IPS DF 6.9 (cell line): ENCODE measurements around the gene WDFY4.

Experiments used
- DNase-seq: peaks from one replicate; pipeline ENCODE4 v3.0.0-alpha.2; 2013; ENCODE audit warnings: low read depth, low spot score
- H3K27ac ChIP-seq: one replicate; pipeline ENCODE4 v1.5.1; 2013; ENCODE audit warnings: low read length, control low read depth
- H3K27me3 ChIP-seq: 2 replicates; pipeline ENCODE4 v1.6.1; 2013; ENCODE audit warnings: mild to moderate bottlenecking, low read length; ENCODE audit not compliant: control insufficient read depth, insufficient read depth
- H3K36me3 ChIP-seq: 2 replicates; pipeline ENCODE4 v1.6.1; 2013; ENCODE audit warnings: low read length; ENCODE audit not compliant: control insufficient read depth, insufficient read depth
- H3K4me1 ChIP-seq: 2 replicates; pipeline ENCODE4 v1.6.1; 2013; ENCODE audit warnings: low read length; ENCODE audit not compliant: control insufficient read depth, insufficient read depth
- H3K4me3 ChIP-seq: 2 replicates; pipeline ENCODE4 v1.5.1; 2013; ENCODE audit warnings: mild to moderate bottlenecking, low read length
- H3K9me3 ChIP-seq: 2 replicates; pipeline ENCODE4 v1.6.1; 2013; ENCODE audit warnings: low read length, inconsistent platforms; ENCODE audit not compliant: control insufficient read depth, insufficient read depth
- WGBS: extraction: QIAGEN DNeasy Blood & Tissue Kit; methylation state at CpG from one replicate; pipeline ENCODE4 v1.1.7; 2013; ENCODE audit warnings: mixed read lengths, missing lambda C conversion rate; ENCODE audit not compliant: insufficient read length, insufficient coverage; 5-methylcytosine and 5-hydroxymethylcytosine counted together

The WDFY4 gene

DNA sequence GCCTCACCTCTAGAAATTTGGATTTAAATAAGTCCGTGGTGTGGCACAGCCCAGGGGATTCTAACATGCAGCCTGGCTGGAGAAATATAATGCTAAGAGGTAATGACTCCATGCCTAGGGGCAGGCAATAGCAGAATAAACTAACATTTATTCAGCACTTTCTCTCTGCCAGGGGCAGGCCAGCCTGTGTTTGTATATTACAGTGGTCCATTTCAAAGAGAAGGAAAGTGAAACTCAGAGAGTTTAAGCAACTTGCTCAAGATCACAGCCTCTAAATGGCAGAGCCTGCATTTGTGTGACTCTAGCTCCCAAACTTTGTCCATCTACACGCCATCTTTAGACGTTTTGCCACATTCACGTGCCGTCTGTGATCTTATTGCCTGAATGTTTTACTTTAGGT, 261.7 kb downstream of the WDFY4 start:
- Histone ChIP-seq H3K4me3 (no peak overlapping the region), H3K4me1 (no peaks in the 10 kb centered on the region), H3K36me3 (no peaks in the 10 kb centered on the region), H3K9me3 (no peaks in the 10 kb centered on the region), H3K27ac (no peak overlapping the region), H3K27me3 (no peaks in the 10 kb centered on the region)
- DNase-seq, result no peak
- no CpG with 5 or more reads among the region's 5 CpGs for WGBS

DNA sequence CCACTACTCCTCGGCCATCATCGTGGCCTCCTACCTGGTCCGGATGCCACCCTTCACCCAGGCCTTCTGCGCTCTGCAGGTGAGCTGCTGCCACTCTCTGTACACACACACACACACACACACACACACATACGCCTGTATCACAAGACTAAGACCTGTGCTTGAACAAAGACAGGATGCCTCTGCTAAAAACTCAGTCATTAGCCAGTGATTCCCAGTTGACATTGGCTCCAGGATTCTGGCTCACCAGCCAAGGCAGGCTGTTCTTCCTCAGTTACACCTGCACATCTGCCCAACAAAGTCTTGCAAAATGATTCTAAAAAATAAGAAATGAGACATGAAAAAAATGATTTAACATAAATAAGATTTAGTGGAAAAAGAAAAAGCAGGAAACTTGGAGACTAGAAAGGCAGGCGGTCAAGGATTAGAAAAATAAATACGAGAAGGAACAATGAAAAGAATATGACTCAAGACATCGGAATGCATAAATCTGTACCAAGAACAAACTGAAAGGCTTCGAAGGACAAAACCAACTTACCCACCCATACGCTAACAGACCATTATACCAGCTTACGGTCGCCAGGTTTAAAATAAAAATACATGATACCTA, 262.3 kb downstream of the WDFY4 start:
- Histone ChIP-seq H3K27me3 (no peaks in the 10 kb centered on the region), H3K4me3 (no peak overlapping the region), H3K9me3 (no peaks in the 10 kb centered on the region), H3K36me3 (no peaks in the 10 kb centered on the region), H3K27ac (no peak overlapping the region), H3K4me1 (no peaks in the 10 kb centered on the region)
- no peak for DNase-seq
- no CpG with 5 or more reads among the region's 12 CpGs for WGBS

DNA sequence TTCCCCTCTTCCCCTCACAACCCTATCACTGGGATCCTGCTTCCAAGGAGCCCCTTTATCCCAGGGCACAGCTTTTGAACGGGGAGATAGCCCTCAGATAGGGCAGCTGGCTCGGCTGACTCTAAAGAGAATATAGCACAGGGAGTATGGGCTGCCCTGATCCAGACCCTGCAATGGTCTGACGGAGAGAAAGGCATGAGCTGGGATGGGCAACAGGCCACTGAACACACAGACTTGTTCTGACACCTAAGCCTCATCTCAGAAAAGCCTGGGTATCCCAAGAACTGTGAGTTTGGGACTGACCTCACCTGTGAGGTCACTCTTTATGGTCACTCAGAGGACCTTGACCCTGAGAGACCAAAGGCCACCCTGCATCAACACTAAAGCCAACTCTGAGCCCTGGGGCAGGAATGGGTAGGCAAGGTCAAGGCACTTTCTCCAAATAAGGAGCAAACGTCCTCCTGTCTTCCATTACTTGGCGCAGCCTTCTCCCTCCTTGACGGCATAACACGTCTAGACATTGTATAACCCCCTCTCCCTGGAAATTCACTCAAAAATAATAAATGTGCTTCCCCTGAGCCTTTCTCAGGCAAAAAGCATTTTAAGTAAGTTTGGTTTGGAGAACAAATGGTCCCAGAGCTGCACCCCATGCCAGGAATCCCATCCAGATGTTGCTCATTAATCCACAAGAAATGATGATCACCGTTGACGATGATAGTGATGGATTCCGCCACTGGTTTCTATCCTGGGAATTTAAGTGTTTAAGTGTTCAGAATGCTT, 263.2 kb downstream of the WDFY4 start:
- WGBS, result no CpG with 5 or more reads among the region's 10 CpGs
- no peak overlapping the region for H3K27ac ChIP-seq
- no peak for DNase-seq
- no peaks in the 10 kb centered on the region for H3K27me3 ChIP-seq
- no peaks in the 10 kb centered on the region for H3K4me1 ChIP-seq
- no peaks in the 10 kb centered on the region for H3K9me3 ChIP-seq
- no peak overlapping the region for H3K4me3 ChIP-seq
- H3K36me3 ChIP-seq, result no peaks in the 10 kb centered on the region

DNA sequence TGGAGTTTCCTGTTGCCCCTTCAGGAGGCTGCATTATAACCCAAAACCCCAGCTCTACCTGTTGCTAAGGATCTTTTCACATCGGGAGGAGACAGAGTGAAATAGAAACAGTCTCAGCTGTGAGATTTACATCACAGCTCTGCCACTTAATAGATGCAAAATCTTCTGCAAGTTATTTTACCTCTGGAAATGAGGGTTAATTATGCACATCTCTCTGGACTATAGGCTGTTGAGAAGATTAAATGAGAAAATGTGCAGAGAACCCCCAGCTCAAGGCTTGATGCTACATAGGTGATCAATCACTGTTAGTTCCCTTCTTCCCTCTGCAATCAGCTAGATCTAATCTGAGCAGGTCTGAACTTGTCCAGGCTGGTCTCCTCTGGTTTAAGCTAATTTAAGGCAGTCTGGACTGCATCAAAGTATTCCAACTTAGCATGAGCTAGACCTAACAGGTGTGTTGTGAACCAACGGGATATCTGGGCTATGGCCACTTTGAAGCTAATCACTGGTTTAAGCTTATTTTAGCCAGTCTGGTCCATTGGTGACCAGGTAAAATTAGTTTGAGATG, 263.9 kb downstream of the WDFY4 start:
- Histone ChIP-seq H3K27ac (no peak overlapping the region), H3K36me3 (no peaks in the 10 kb centered on the region), H3K4me1 (no peaks in the 10 kb centered on the region), H3K9me3 (no peaks in the 10 kb centered on the region), H3K27me3 (no peaks in the 10 kb centered on the region), H3K4me3 (no peak overlapping the region)
- DNase-seq, result no peak
- no CpG with 5 or more reads among the region's 2 CpGs for WGBS

DNA sequence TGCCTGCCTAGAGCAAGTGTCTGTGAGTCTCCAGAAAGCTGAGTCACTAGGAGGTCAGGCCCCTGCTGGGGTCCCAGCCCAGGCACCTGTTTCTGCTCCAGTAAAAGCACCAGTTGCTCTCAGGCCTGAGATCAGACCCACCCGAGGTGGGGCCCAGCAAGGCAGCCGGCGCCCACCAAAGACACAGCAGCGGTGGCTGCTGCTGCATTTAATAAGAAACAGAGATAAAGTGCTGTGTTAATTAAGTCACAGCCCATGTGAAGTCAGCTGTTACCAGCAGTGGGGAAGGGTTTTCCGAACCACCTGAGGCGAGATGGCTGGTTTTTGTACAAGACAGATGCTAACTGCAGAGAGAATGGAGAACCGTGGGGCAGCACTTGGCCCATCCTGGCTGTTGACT, 267.0 kb downstream of the WDFY4 start:
- H3K27ac ChIP-seq, result no peak overlapping the region
- no peaks in the 10 kb centered on the region for H3K9me3 ChIP-seq
- WGBS, result no CpG with 5 or more reads among the region's 7 CpGs
- H3K36me3 ChIP-seq, result no peaks in the 10 kb centered on the region
- H3K4me3 ChIP-seq, result no peak overlapping the region
- no peaks in the 10 kb centered on the region for H3K27me3 ChIP-seq
- no peaks in the 10 kb centered on the region for H3K4me1 ChIP-seq
- no peak for DNase-seq

DNA sequence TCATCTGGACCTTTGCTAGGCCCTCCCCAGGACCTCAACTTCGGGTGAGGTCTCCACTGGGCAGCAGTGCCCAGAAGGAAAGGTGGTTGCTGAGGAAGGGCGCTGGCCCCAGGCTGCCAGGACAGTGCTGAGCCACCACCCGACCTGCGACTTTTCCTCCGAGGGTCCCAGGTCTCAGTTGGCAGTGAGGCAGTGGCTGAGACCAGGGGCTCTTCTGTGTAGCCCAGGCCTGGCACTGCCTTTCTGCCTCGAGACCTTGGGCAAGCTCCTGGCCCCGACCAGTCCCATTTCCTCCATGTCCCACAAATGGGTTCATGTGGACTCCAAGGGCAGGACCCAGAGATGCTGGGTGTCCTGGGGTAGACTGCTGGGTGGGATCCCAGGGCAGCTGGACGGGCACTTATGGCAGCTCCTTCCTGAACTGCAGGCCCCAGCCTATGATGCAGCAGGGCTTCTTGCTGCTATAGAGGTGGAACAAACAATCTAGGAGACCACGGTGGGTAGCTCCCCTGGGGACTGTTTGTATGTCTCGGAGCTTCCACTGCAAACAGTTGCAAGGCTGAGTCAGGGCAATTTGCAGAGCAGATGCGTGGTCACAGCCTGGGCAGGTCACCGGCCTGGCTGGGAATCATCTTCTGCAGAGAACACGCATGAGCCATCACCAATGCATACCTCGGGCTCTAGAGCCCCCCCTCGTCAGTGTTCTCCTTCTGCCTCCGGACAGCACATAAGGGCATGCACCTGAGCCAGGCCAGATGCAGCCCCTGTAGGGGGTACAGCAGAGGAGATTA, 272.9 kb downstream of the WDFY4 start:
- no peaks in the 10 kb centered on the region for H3K27me3 ChIP-seq
- H3K27ac ChIP-seq, result no peak overlapping the region
- no CpG with 5 or more reads among the region's 16 CpGs for WGBS
- H3K4me1 ChIP-seq, result no peaks in the 10 kb centered on the region
- H3K9me3 ChIP-seq, result no peaks in the 10 kb centered on the region
- H3K36me3 ChIP-seq, result no peaks in the 10 kb centered on the region
- no peak for DNase-seq
- no peak overlapping the region for H3K4me3 ChIP-seq

DNA sequence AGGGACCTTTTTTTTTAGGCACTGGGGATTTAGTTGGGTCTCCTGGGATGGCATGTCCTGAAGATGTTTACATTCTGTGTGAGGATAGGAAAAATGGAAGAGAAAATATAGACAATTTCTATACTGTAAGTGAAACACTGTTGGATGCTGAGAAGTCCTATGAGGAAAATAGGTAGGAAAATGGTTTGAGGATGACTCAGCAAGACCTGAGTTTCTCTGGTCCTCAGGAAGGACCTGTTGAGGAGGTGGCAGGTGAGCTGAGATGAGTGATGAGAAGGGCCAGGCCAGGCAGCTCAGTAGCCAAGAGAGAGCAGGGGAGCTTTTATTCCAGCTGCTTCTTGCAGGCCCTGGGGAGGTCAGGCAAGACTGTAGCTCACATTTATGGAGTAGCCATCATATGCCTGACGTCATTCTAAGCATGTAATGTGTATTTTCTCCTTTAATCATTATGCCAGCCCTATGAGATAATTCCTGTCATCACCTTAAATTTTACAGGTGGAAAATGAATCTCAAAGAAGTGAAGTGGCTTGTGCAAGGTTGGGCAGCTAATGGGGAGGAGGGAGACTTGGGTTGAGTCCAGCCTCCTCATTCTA, 274.0 kb downstream of the WDFY4 start:
- no peaks in the 10 kb centered on the region for H3K36me3 ChIP-seq
- no peak overlapping the region for H3K27ac ChIP-seq
- H3K4me3 ChIP-seq, result no peak overlapping the region
- DNase-seq, result no peak
- H3K27me3 ChIP-seq, result no peaks in the 10 kb centered on the region
- H3K4me1 ChIP-seq, result no peaks in the 10 kb centered on the region
- no peaks in the 10 kb centered on the region for H3K9me3 ChIP-seq
- no CpG with 5 or more reads among the region's 1 CpG for WGBS

DNA sequence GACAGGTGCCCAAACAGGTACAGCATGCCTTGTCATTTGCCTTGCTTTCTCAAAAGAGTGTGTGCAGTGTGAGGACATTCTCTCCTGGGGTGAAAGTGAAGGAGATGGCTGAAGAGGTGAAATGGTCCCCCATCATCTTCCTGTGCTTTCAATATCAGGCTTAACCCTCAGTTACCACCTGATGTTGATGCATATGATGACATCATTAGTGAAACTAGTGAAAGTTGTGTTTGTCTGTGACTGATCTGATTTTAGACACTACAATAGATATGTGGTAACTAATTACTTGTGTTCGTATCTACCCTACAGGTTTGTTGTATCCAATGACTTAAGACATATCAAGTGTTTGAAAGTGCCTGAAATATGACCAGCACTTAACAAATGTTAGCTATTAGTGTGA, 279.4 kb downstream of the WDFY4 start:
- no peaks in the 10 kb centered on the region for H3K27me3 ChIP-seq
- no peaks in the 10 kb centered on the region for H3K9me3 ChIP-seq
- no CpG with 5 or more reads among the region's 1 CpG for WGBS
- no peaks in the 10 kb centered on the region for H3K4me1 ChIP-seq
- no peak overlapping the region for H3K27ac ChIP-seq
- no peak overlapping the region for H3K4me3 ChIP-seq
- no peak for DNase-seq
- no peaks in the 10 kb centered on the region for H3K36me3 ChIP-seq

DNA sequence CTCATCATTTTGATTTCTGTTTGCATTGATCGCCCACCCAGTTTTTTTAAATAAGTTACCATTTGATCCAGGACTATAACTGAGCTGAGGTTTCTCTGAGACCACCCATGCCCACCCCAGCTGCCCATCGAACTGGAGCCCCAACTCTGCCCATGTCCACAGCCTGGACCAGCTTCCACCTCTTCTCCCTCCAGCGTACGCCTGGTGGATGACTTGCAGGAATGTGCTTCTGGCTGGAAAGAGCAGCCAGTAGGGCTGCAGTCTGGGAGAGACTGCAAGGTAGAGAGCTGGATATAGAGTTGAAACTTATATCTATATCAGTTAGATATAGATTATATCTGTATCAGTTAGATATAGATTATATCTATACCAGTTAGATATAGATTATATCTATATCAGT, 280.8 kb downstream of the WDFY4 start:
- no peak overlapping the region for H3K27ac ChIP-seq

DNA sequence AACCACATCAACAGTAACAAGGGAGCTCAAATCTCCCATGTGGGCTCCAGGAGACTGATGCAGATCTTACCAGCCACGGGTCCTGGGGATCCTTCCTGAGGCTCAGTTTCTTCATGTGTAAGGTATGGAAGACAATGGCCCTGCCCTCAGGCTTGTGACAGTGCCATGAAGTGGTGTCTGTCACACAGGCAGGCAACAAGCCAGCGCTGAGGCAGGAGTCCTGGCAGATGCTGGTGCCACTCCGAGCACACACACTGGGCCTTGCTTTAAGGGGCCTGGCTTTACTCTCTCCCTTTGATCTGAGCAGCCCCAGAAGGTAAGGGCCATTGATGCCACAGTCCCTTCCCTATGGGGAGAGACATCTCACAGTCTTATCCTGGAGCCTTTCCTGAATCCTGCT, 283.4 kb downstream of the WDFY4 start:
- Histone ChIP-seq H3K4me3 (no peak overlapping the region), H3K9me3 (no peaks in the 10 kb centered on the region), H3K27ac (no peak overlapping the region), H3K4me1 (no peaks in the 10 kb centered on the region), H3K36me3 (no peaks in the 10 kb centered on the region), H3K27me3 (no peaks in the 10 kb centered on the region)
- no peak for DNase-seq
- WGBS, result no CpG with 5 or more reads among the region's 3 CpGs

More for the DNA sequence above, 280.8 kb downstream of the WDFY4 start:
- H3K27me3 ChIP-seq, result no peaks in the 10 kb centered on the region
- no peaks in the 10 kb centered on the region for H3K36me3 ChIP-seq
- no CpG with 5 or more reads among the region's 4 CpGs for WGBS
- H3K4me1 ChIP-seq, result no peaks in the 10 kb centered on the region
- DNase-seq, result no peak
- H3K9me3 ChIP-seq, result no peaks in the 10 kb centered on the region
- H3K4me3 ChIP-seq, result no peak overlapping the region
